Breast epithelium (tissue), 4 donors: ENCODE data around the gene STAB2. TPM values are rescaled to one million over a fixed set of nuclear protein-coding genes. Genes with fewer than 3 reads are reported as not detected.
A peak's percentile ranks its signal among the peaks of the same experiment; 100 is the strongest.

Source experiments
- DNase-seq, 2 donors: peaks; one replicate each; pipeline ENCODE4 v3.0.0-alpha.2; 2019; ENCODE audit warnings: low spot score in 2 of 2
- H3K27ac ChIP-seq, 2 donors: fragments of 200-600 bp; sonication (generic) in 1 of 2; one replicate each; pipeline ENCODE4 v1.5.1; 2016 to 2019; ENCODE audit warnings: mild to moderate bottlenecking in 1 of 2
- H3K27me3 ChIP-seq, 2 donors: fragments of 200-600 bp; sonication (generic) in 1 of 2; one replicate each; pipeline versions ENCODE4 v1.5.1 to v1.6.0; 2017 to 2019; ENCODE audit warnings: control low read depth in 1 of 2, mild to moderate bottlenecking in 1 of 2
- H3K36me3 ChIP-seq: fragments of 200-600 bp; one replicate; pipeline ENCODE4 v1.5.1; 2019
- H3K4me1 ChIP-seq, 2 donors: fragments of 200-600 bp; sonication (generic); one replicate each; pipeline ENCODE4 v1.5.1; 2016 to 2019; ENCODE audit warnings: control low read depth in 1 of 2
- H3K4me3 ChIP-seq, 3 donors: fragments of 200-600 bp; sonication (generic); 1 replicate in 2 of 3; 2 replicates in 1 of 3; pipeline ENCODE4 v1.5.1; 2016 to 2019; ENCODE audit warnings: mild to moderate bottlenecking in 3 of 3, moderate library complexity in 2 of 3
- H3K9me3 ChIP-seq, 2 donors: fragments of 200-600 bp; sonication (generic) in 1 of 2; one replicate each; pipeline ENCODE4 v1.5.1; 2016 to 2019; ENCODE audit warnings: control low read depth in 1 of 2
- POLR2A ChIP-seq: fragments of 450-650 bp; IDR thresholded peaks from one replicate; pipeline ENCODE4 v1.6.1; 2016; ENCODE audit warnings: antibody characterized with exemption, mild to moderate bottlenecking, moderate library complexity
- POLR2AphosphoS5 ChIP-seq, 3 donors: sonication (generic); formaldehyde crosslinking; IDR thresholded peaks; one replicate each; pipeline ENCODE4 v1.6.1; 2017; ENCODE audit warnings: antibody characterized with exemption in 3 of 3
- intact Hi-C: fragments of 100-400 bp; cut with DNase I; formaldehyde crosslinking; loops from one replicate; pipeline ENCODE4 v1.15.1; 2023; ENCODE audit warnings: low total_unique reads
- total RNA-seq, 3 donors: library from RNA; depleted of rRNA; stranded (reverse); fragments of >200 nt; gene quantifications; one replicate each; pipeline ENCODE4 v1.1.0, GENCODE V29; 2016
- TF ChIP-seq, protein P1 (sequence below), 3 donors: fragments of 450-650 bp; IDR thresholded peaks; one replicate each; pipeline ENCODE4 v1.5.1; 2016 to 2017; ENCODE audit warnings: antibody characterized with exemption in 3 of 3, mild to moderate bottlenecking in 3 of 3, moderate library complexity in 3 of 3

The STAB2 gene
- total RNA-seq, 3 donors from 2014 or later, result under 0.01 to 2.5 (median 0.16) TPM

DNA sequence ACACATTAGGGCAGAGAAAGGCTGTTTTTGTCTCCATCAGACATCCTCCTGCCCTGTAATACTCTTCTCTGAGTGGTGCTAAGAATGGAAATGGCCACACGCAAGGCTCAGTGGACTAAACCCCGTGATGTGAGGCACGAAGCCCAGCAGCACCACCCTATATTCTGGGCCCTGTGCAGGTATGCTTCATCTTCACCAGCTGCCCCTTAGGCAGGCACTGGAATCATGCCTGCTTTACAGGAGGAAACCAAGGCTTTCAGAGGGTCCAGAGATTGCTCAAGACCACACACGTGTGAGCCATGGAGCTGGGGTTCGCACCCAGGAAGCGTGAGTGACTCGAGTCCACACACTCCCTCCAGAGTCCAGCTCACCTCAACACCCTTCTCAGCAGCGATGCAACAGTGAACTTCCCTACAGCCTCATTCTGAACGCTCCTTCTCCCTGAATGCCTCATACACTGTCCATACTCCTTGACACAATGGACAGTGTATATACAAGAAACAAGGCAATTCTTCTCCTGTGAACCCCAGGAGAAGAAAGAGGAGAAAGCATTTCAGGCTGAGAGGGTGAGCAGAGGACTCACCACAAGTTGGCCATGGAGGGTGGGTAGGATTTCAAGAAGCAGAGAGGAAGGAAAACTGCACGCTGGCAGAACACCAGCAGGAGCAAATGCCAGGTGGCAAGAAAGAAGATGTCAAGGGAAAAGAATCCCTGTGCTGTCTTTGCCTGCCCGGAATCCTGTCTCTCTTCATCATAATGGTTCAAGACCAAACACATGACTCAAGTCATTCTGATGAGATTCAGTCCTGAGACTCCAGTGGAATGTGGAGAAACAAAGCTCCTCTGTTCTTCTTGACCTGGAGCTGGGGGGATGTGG, 214.9 kb downstream of the STAB2 start:
- peak in 1 of 2 donors; percentile 80 for DNase-seq
- H3K4me3 ChIP-seq, result no peak overlapping the region
- intact Hi-C loops, result no loop called here
- no peaks in the 10 kb centered on the region for H3K36me3 ChIP-seq
- peak overlapping the region; percentile 78 to 86 for H3K27ac ChIP-seq
- no peaks in the 10 kb centered on the region for H3K9me3 ChIP-seq
- TF ChIP-seq, protein P1, sequence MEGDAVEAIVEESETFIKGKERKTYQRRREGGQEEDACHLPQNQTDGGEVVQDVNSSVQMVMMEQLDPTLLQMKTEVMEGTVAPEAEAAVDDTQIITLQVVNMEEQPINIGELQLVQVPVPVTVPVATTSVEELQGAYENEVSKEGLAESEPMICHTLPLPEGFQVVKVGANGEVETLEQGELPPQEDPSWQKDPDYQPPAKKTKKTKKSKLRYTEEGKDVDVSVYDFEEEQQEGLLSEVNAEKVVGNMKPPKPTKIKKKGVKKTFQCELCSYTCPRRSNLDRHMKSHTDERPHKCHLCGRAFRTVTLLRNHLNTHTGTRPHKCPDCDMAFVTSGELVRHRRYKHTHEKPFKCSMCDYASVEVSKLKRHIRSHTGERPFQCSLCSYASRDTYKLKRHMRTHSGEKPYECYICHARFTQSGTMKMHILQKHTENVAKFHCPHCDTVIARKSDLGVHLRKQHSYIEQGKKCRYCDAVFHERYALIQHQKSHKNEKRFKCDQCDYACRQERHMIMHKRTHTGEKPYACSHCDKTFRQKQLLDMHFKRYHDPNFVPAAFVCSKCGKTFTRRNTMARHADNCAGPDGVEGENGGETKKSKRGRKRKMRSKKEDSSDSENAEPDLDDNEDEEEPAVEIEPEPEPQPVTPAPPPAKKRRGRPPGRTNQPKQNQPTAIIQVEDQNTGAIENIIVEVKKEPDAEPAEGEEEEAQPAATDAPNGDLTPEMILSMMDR (IDR thresholded peaks at IDR 0.05), result peak in 1 of 3 donors; percentile 6
- TF ChIP-seq POLR2A, result no peak
- H3K27me3 ChIP-seq, result no peaks in the 10 kb centered on the region
- peaks cover 0 to 11% of the 10 kb centered on the region in 2 donors for H3K4me1 ChIP-seq

DNA sequence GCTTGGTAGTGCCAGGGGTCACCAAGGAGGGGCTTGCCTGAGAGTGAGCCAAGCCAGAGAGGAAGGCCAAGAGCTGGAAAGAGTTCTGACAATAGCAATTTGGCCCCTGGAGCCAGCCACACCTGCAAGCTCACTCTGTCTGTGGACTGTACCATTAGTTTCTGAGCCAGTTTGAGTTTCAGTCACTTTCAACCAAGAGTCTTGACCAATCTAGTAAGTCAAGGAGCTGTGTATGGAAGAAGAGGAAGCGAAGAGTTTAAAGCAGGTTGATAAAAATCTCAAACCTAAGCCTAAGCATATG, 215.5 kb downstream of the STAB2 start:
- H3K27ac ChIP-seq, result peak overlapping the region; percentile 78 to 86
- H3K36me3 ChIP-seq, result no peaks in the 10 kb centered on the region
- no peaks in the 10 kb centered on the region for H3K27me3 ChIP-seq
- TF ChIP-seq, protein P1 (IDR thresholded peaks at IDR 0.05), result no peak
- TF ChIP-seq POLR2A (no peak), POLR2AphosphoS5 (IDR thresholded peaks at IDR 0.05) (no peak)
- intact Hi-C loops, result no loop called here
- H3K9me3 ChIP-seq, result no peaks in the 10 kb centered on the region
- DNase-seq, result no peak
- peaks cover 0 to 11% of the 10 kb centered on the region in 2 donors for H3K4me1 ChIP-seq
- H3K4me3 ChIP-seq, result no peak overlapping the region

DNA sequence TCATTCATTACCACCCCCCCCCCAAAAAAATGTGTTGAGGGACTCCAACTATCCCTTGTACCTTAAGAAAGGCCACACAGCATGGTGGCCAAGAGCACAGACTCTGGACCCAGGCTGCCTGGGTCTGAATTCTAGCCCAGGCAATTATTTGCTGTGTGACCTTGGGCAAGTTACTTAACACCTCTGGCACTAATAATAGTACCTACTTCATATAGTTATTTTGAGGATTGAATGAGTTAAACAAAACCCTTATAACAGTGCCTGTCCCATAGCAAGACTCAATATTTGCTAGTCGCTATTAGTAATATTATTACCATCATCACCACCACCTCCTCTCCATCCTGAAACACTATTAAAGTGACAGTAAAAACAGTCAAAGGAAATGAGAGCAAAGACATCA, 216.8 kb downstream of the STAB2 start:
- TF ChIP-seq POLR2AphosphoS5 (IDR thresholded peaks at IDR 0.05) (no peak), POLR2A (no peak)
- TF ChIP-seq, protein P1 (IDR thresholded peaks at IDR 0.05), result no peak
- no peak overlapping the region for H3K4me3 ChIP-seq
- peaks cover 0 to 11% of the 10 kb centered on the region in 2 donors for H3K4me1 ChIP-seq
- DNase-seq, result no peak
- H3K27me3 ChIP-seq, result no peaks in the 10 kb centered on the region
- H3K36me3 ChIP-seq, result no peaks in the 10 kb centered on the region
- intact Hi-C loops, result no loop called here
- no peaks in the 10 kb centered on the region for H3K9me3 ChIP-seq
- peak overlapping the region; percentile 8 to 78 for H3K27ac ChIP-seq

DNA sequence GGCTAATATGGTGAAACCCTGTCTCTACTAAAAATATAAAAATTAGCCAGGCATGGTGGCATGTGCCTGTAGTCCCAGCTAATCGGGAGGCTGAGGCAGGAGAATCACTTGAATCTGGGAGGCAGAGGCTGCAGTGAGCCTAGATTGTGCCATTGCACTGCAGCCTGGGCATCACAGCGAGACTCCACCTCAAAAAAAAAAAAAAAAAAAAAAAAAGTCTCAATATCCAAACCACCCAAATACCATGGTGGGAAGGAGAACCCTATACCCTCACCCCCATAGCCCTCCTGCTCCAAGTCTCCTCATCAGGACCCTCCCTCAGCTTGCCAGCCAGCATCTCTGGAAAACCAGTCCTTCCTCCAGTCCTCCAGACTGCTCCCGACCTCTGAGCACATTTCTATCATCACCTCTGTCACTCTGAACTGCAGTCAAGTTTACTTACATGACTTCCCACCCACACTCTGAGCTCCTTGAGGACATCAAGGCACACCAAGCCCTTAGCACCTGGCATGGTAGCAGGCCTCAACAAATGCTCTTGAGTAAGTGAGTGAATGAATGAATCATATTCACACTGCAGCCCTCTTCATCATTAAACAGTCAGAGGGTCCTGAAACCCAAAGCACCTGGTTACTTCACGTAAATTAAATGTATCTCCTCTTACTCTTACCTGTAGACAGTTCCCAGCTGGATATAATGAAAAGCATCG, 218.7 kb downstream of the STAB2 start:
- Histone ChIP-seq H3K27ac (peak overlapping the region; percentile 46 to 56), H3K4me1 (peaks cover 0 to 3% of the 10 kb centered on the region in 2 donors), H3K27me3 (no peaks in the 10 kb centered on the region), H3K4me3 (no peak overlapping the region), H3K9me3 (no peaks in the 10 kb centered on the region), H3K36me3 (no peaks in the 10 kb centered on the region)
- TF ChIP-seq POLR2AphosphoS5 (IDR thresholded peaks at IDR 0.05), result no peak
- TF ChIP-seq, protein P1 (IDR thresholded peaks at IDR 0.05), result no peak
- no peak for TF ChIP-seq POLR2A
- intact Hi-C loops, result no loop called here
- DNase-seq, result no peak

DNA sequence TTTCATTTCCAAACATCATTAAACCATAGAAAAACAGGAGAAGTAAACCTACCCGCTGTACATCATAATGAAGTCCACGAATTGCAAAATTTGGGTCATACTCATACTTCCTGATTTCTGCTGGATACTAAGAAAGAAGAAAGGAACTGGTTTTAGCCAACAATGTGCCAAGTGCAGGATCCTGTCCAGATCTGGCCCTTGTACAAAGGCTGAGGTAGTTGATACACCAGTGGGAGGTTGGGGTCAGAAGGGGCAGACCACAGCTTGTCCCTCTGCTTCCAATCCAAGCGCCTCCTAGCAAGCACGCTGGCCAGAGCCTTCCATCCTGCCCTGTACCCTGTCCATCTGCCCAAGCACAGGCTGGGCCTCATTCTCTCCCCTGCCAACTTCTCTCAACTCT, 219.7 kb downstream of the STAB2 start:
- no peak for DNase-seq
- TF ChIP-seq POLR2AphosphoS5 (IDR thresholded peaks at IDR 0.05) (no peak), POLR2A (no peak)
- TF ChIP-seq, protein P1 (IDR thresholded peaks at IDR 0.05), result no peak
- no peaks in the 10 kb centered on the region for H3K36me3 ChIP-seq
- intact Hi-C loops, result no loop called here
- no peaks in the 10 kb centered on the region for H3K27me3 ChIP-seq
- H3K4me1 ChIP-seq, result no peaks in the 10 kb centered on the region
- no peaks in the 10 kb centered on the region for H3K9me3 ChIP-seq
- peak overlapping the region in 1 of 2 donors; percentile 30 for H3K27ac ChIP-seq
- H3K4me3 ChIP-seq, result no peak overlapping the region
